Endothelial cell of umbilical vein (primary cell): ENCODE results near the gene RASL11A. TPM values are rescaled to one million over a fixed set of nuclear protein-coding genes. Genes with fewer than 3 reads are reported as not detected.

ENCODE experiments used
- BruUV-seq: library from RNA; stranded (reverse); fragments of 400-500 nt; replicated peaks from 2 replicates; lab custom pipeline; 2021; lab: Mats Ljungman, UMichigan
- CTCF ChIA-PET: fragments of 300-600, 350-600 bp; sonication (Branson Sonifier 250); formaldehyde crosslinking; loops from one replicate; lab custom pipeline; 2021; ENCODE audit warnings: antibody characterized with exemption, inconsistent platforms; lab: Charles Lee
- POLR2A ChIA-PET: fragments of 300-600, 350-600 bp; sonication (Branson Sonifier 250); formaldehyde crosslinking; loops from one replicate; lab custom pipeline; 2021; ENCODE audit warnings: antibody characterized with exemption, inconsistent platforms; lab: Charles Lee
- DNase-seq: peaks from one replicate; pipeline ENCODE4 v3.0.0-alpha.2; 2011; ENCODE audit warnings: low read depth, low spot score
- FAIRE-seq: peaks from 2 replicates; lab custom pipeline; 2011; peaks lifted over from hg19 to GRCh38; lab: Jason Lieb, UNC
- H2AFZ ChIP-seq: 2 replicates; pipeline ENCODE4 v1.6.0; 2012; ENCODE audit warnings: low read depth, low read length, control low read depth, inconsistent platforms
- H3K27ac ChIP-seq: 2 replicates; pipeline ENCODE4 v1.5.1; 2011; ENCODE audit warnings: low read depth, mild to moderate bottlenecking, control low read depth, low read length, moderate library complexity; ENCODE audit not compliant: insufficient read depth
- H3K27me3 ChIP-seq, 2 experiments: 2 replicates each; pipeline versions ENCODE4 v1.6.0 to v1.6.1; 2011; ENCODE audit warnings: low read length in 2 of 2, mixed read lengths in 1 of 2; ENCODE audit not compliant: control insufficient read depth in 2 of 2, insufficient read depth in 2 of 2
- H3K36me3 ChIP-seq, 2 experiments: 2 replicates in 1 of 2; 3 replicates in 1 of 2; pipeline ENCODE4 v1.5.1; 2011; ENCODE audit warnings: low read length in 2 of 2, mild to moderate bottlenecking in 1 of 2, moderate library complexity in 1 of 2; ENCODE audit not compliant: control insufficient read depth in 2 of 2, insufficient read depth in 2 of 2; ENCODE audit errors: extremely low read depth in 1 of 2
- H3K4me1 ChIP-seq: 3 replicates; pipeline ENCODE4 v1.5.1; 2011; ENCODE audit warnings: mild to moderate bottlenecking, low read length; ENCODE audit not compliant: control insufficient read depth, insufficient read depth; ENCODE audit errors: extremely low read depth
- H3K4me2 ChIP-seq: 2 replicates; pipeline ENCODE4 v1.6.1; 2011; ENCODE audit warnings: low read length, control low read depth, mixed read lengths; ENCODE audit not compliant: insufficient read depth
- H3K4me3 ChIP-seq, 3 experiments: fragments of 200-600 bp in 1 of 3; sonication (generic), shearing (Covaris generic) in 1 of 3; replicated peaks in 1 of 3; 2 replicates each; pipeline ENCODE4 v1.5.1; 2011 to 2016; ENCODE audit warnings: control low read depth in 3 of 3, low read length in 3 of 3, mild to moderate bottlenecking in 2 of 3, inconsistent platforms in 1 of 3, low read depth in 1 of 3, moderate library complexity in 1 of 3; ENCODE audit not compliant: insufficient read depth in 1 of 3
- H3K79me2 ChIP-seq: 2 replicates; pipeline ENCODE4 v1.6.0; 2012; ENCODE audit warnings: low read length, inconsistent platforms; ENCODE audit not compliant: control insufficient read depth, insufficient read depth
- H3K9ac ChIP-seq: replicated peaks from 2 replicates; pipeline ENCODE3; 2011; ENCODE audit warnings: low read length, control low read depth; ENCODE audit not compliant: insufficient read depth; ENCODE audit errors: extremely low read depth
- H3K9me1 ChIP-seq: replicated peaks from 3 replicates; pipeline ENCODE4 v1.6.0; 2011; ENCODE audit warnings: mild to moderate bottlenecking, low read length; ENCODE audit not compliant: control insufficient read depth, insufficient read depth; ENCODE audit errors: extremely low read depth
- H3K9me3 ChIP-seq: replicated peaks from 2 replicates; pipeline ENCODE4 v1.5.1; 2012; ENCODE audit warnings: low read length, inconsistent platforms; ENCODE audit not compliant: control insufficient read depth, insufficient read depth
- H4K20me1 ChIP-seq: replicated peaks from 2 replicates; pipeline ENCODE3; 2011; ENCODE audit warnings: mild to moderate bottlenecking, low read length; ENCODE audit not compliant: control insufficient read depth, insufficient read depth; ENCODE audit errors: extremely low read depth
- EZH2 ChIP-seq: IDR thresholded peaks from 2 replicates; pipeline ENCODE4 v1.6.1; 2012; ENCODE audit warnings: borderline replicate concordance, low read depth, mild to moderate bottlenecking, moderate library complexity, low read length, inconsistent platforms; ENCODE audit not compliant: severe bottlenecking
- FOS ChIP-seq: IDR thresholded peaks from 2 replicates; pipeline ENCODE4 v1.6.1; 2011; ENCODE audit warnings: mild to moderate bottlenecking, low read length, moderate library complexity, borderline replicate concordance; ENCODE audit not compliant: insufficient read depth
- GATA2 ChIP-seq: IDR thresholded peaks from 2 replicates; pipeline ENCODE4 v1.7.0; 2011; ENCODE audit warnings: low read depth, mild to moderate bottlenecking, moderate library complexity, mixed read lengths, low read length; ENCODE audit not compliant: insufficient read length, insufficient read depth
- JUN ChIP-seq: IDR thresholded peaks from 2 replicates; pipeline ENCODE4 v1.6.1; 2011; ENCODE audit warnings: borderline replicate concordance, low read depth; ENCODE audit not compliant: insufficient read length, insufficient read depth
- MYC ChIP-seq: IDR thresholded peaks from one replicate; pipeline ENCODE4 v1.6.1; 2011; ENCODE audit warnings: mild to moderate bottlenecking, low read depth, low read length
- POLR2A ChIP-seq: IDR thresholded peaks from 2 replicates; pipeline ENCODE4 v1.6.1; 2012; ENCODE audit warnings: low read depth, mild to moderate bottlenecking, control low read depth, low read length
- POLR2AphosphoS5 ChIP-seq: IDR thresholded peaks from 2 replicates; pipeline ENCODE4 v1.6.1; 2012; ENCODE audit warnings: low read depth, mild to moderate bottlenecking, control low read depth, low read length, moderate library complexity; ENCODE audit not compliant: insufficient read depth
- dilution Hi-C: fragments of 300-500 bp; cut with MboI; formaldehyde crosslinking; loops from one replicate; pipeline ENCODE4 v1.15.0; 2019; ENCODE audit warnings: low sequenced_read_pairs; ENCODE audit not compliant: extremely low pct_ligation_motif_present
- intact Hi-C: fragments of 100-400 bp; cut with micrococcal nuclease; formaldehyde crosslinking; loops from one replicate; pipeline ENCODE4 v1.10.0; 2022
- polyA plus RNA-seq, 4 experiments: library from polyadenylated mRNA; depleted of rRNA in 3 of 4; stranded (reverse) in 3 of 4; unstranded in 1 of 4; fragments of >200 nt; gene quantifications; 2 replicates each; pipeline versions ENCODE4 v1.2.1 to v1.2.3, GENCODE V29; 2011 to 2012; ENCODE audit warnings: missing spikeins in 1 of 4
- total RNA-seq: library from RNA; stranded (reverse); gene quantifications from 2 replicates; pipeline ENCODE4 v1.2.3, GENCODE V29; 2021
- TF ChIP-seq, protein P1 (sequence below), 2 donors: IDR thresholded peaks; 1 replicate in 1 of 2; 2 replicates in 1 of 2; pipeline ENCODE4 v1.5.1; 2011; ENCODE audit warnings: low read length in 2 of 2, mild to moderate bottlenecking in 2 of 2, moderate library complexity in 2 of 2, control low read depth in 1 of 2, inconsistent platforms in 1 of 2, low read depth in 1 of 2; ENCODE audit not compliant: insufficient read depth in 1 of 2; ENCODE audit errors: extremely low read depth in 1 of 2
- TF ChIP-seq, protein P2 (sequence below): IDR thresholded peaks from 2 replicates; pipeline ENCODE4 v1.6.1; 2011; ENCODE audit not compliant: insufficient read depth, insufficient read length

RASL11A gene
- total and polyA plus RNA-seq, 2 donors (not counting 3 experiments of a cell fraction or from before 2014, with no cell fraction given) = 1.2 to 1.3 TPM

DNA sequence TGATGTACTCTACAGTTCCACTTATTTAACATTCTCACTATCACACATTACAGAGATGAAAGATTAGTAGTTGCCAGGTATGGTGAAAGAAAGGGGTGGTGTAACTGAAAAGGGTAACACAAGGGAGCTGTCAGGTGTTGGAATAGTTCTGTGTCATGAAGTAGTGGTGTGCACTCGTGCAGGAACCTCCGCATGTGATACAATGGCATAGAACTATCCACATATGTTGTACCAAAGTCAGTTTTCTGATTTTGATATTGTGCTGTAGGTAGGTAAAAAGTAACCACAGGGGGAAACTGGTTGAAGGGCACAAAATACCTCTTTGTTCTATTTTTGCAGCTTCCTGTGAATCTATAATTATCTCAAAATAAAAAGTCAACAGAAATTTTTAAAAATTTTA is 43.6 kb upstream of the RASL11A start:
- ChIA-PET POLR2A (interaction anchor here (0.6 kb wide), 1 partner anchor 154 kb away, joined by 3 read pairs; no protein-coding TSS in a partner anchor), CTCF (no interaction called here)
- Histone ChIP-seq H3K9ac (no peak overlapping the region), H3K27ac (no peak overlapping the region), H3K36me3 (no peaks in the 10 kb centered on the region), H4K20me1 (no peaks in the 10 kb centered on the region), H3K79me2 (no peaks in the 10 kb centered on the region), H3K9me1 (no peaks in the 10 kb centered on the region), H3K4me2 (no peak overlapping the region), H3K4me3 (no peak overlapping the region), H3K4me1 (no peaks in the 10 kb centered on the region), H3K9me3 (no peaks in the 10 kb centered on the region), H3K27me3 (peaks cover 0 to 11% of the 10 kb centered on the region in 2 experiments), H2AFZ (no peak overlapping the region)
- BruUV-seq = no TSS peak
- intact Hi-C loops (no loop called here), dilution Hi-C loops (no loop called here)
- TF ChIP-seq POLR2AphosphoS5 = no peak
- TF ChIP-seq, protein P1, sequence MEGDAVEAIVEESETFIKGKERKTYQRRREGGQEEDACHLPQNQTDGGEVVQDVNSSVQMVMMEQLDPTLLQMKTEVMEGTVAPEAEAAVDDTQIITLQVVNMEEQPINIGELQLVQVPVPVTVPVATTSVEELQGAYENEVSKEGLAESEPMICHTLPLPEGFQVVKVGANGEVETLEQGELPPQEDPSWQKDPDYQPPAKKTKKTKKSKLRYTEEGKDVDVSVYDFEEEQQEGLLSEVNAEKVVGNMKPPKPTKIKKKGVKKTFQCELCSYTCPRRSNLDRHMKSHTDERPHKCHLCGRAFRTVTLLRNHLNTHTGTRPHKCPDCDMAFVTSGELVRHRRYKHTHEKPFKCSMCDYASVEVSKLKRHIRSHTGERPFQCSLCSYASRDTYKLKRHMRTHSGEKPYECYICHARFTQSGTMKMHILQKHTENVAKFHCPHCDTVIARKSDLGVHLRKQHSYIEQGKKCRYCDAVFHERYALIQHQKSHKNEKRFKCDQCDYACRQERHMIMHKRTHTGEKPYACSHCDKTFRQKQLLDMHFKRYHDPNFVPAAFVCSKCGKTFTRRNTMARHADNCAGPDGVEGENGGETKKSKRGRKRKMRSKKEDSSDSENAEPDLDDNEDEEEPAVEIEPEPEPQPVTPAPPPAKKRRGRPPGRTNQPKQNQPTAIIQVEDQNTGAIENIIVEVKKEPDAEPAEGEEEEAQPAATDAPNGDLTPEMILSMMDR (IDR thresholded peaks at IDR 0.05; ENCODE audit: extremely low read depth in 1 of 2, insufficient read depth in 1 of 2, low read depth in 1 of 2, low read length in 2 of 2) = no peak
- TF ChIP-seq GATA2 = no peak
- TF ChIP-seq FOS = no peak
- no peak for TF ChIP-seq JUN
- TF ChIP-seq POLR2A = no peak
- no peak for TF ChIP-seq EZH2
- TF ChIP-seq, protein P2, sequence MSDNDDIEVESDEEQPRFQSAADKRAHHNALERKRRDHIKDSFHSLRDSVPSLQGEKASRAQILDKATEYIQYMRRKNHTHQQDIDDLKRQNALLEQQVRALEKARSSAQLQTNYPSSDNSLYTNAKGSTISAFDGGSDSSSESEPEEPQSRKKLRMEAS = no peak
- TF ChIP-seq MYC = no peak
- DNase-seq (no peak), FAIRE-seq (no peak)
